ENCODE results near the gene POU3F4. TPM values are rescaled to one million over a fixed set of nuclear protein-coding genes. Genes with fewer than 3 reads are reported as not detected.

The POU3F4 gene
- polyA plus RNA-seq (ENCODE audit: insufficient read length in 4 of 4) = 1 to 10 TPM; 5.3 to 8.7 (median 7.3) TPM

GRCh38 chrX:83508006-83508405, at the start of gene POU3F4:
Gene POU3F4, plus strand, starts transcription at chrX:83508290. Its CDS starts 35 bp downstream, at chrX:83508325.
- DNase-seq (ENCODE audit: low read depth in 4 of 4, low spot score in 2 of 4) = peak in 1 of 4 donors; percentile 15

GRCh38 chrX:83469551-83469950, 38.5 kb upstream of the POU3F4 start:
- DNase-seq (ENCODE audit: low read depth in 4 of 4, low spot score in 2 of 4) = no peak

- no peak for DNase-seq (ENCODE audit: low read depth in 4 of 4, low spot score in 2 of 4)
Measured at GRCh38 chrX:83495898-83496297, 12.2 kb upstream of the POU3F4 start.

GRCh38 chrX:83501003-83501402, 7.1 kb upstream of the POU3F4 start:
- DNase-seq (ENCODE audit: low read depth in 4 of 4, low spot score in 2 of 4) = no peak

- DNase-seq (ENCODE audit: low read depth in 4 of 4, low spot score in 2 of 4) = no peak
Measured at GRCh38 chrX:83501530-83501929, 6.6 kb upstream of the POU3F4 start.

- no peak for DNase-seq (ENCODE audit: low read depth in 4 of 4, low spot score in 2 of 4)
Measured at GRCh38 chrX:83504721-83505479, 3.2 kb upstream of the POU3F4 start.

GRCh38 chrX:83508526-83509253, 600 bp downstream of the POU3F4 start:
- no peak for DNase-seq (ENCODE audit: low read depth in 4 of 4, low spot score in 2 of 4)

- no peak for DNase-seq (ENCODE audit: low read depth in 4 of 4, low spot score in 2 of 4)
Measured at GRCh38 chrX:83509254-83509801, 1.2 kb downstream of the POU3F4 start.

GRCh38 chrX:83510510-83511062, 2.5 kb downstream of the POU3F4 start:
- DNase-seq (ENCODE audit: low read depth in 4 of 4, low spot score in 2 of 4) = no peak

GRCh38 chrX:83511208-83511607, 3.1 kb downstream of the POU3F4 start:
- DNase-seq (ENCODE audit: low read depth in 4 of 4, low spot score in 2 of 4) = no peak

GRCh38 chrX:83512111-83512510, 4.0 kb downstream of the POU3F4 start:
- no peak for DNase-seq (ENCODE audit: low read depth in 4 of 4, low spot score in 2 of 4)

- DNase-seq (ENCODE audit: low read depth in 4 of 4, low spot score in 2 of 4) = no peak
Measured at GRCh38 chrX:83516597-83516996, 8.5 kb downstream of the POU3F4 start.

- DNase-seq (ENCODE audit: low read depth in 4 of 4, low spot score in 2 of 4) = no peak
Measured at GRCh38 chrX:83521905-83522304, 13.8 kb downstream of the POU3F4 start.

GRCh38 chrX:83529950-83530349, 21.9 kb downstream of the POU3F4 start:
- no peak for DNase-seq (ENCODE audit: low read depth in 4 of 4, low spot score in 2 of 4)

- DNase-seq (ENCODE audit: low read depth in 4 of 4, low spot score in 2 of 4) = no peak
Measured at GRCh38 chrX:83535417-83536196, 27.5 kb downstream of the POU3F4 start.

All from left renal cortex interstitium (tissue), 4 donors.